Measurements from ENCODE around the gene SSH2. TPM values are rescaled to one million over a fixed set of nuclear protein-coding genes. Genes with fewer than 3 reads are reported as not detected.

SSH2 gene
- total RNA-seq, 4 donors from 2014 or later, result 20.7 to 31.1 (median 23.1) TPM

- DNase-seq (ENCODE audit: extremely low spot score), result no peak
- peak overlapping the region; percentile 42 to 57 (median 45) for H3K4me3 ChIP-seq
- H3K36me3 ChIP-seq, result peaks cover 0 to 6% (median 0%) of the 10 kb centered on the region in 4 donors
- no peaks in the 10 kb centered on the region for H3K27me3 ChIP-seq
- no peaks in the 10 kb centered on the region for H3K9me3 ChIP-seq
- WGBS, result 57% methylated on average over 42 of the region's 85 CpGs
- peak overlapping the region; percentile 42 to 70 (median 56) for H3K27ac ChIP-seq (replicated peaks in 1 of 4)
- intact Hi-C loops (cut with DNase I), result loop anchor here (10.0 kb wide), 1 partner anchor 162 kb away; no protein-coding TSS in a partner anchor
- TF ChIP-seq POLR2A (IDR thresholded peaks at IDR 0.05; ENCODE audit: low read depth) (no peak), CTCF (IDR thresholded peaks at IDR 0.05) (no peak), EP300 (IDR thresholded peaks at IDR 0.05) (no peak), POLR2AphosphoS5 (IDR thresholded peaks at IDR 0.05) (no peak)
- peaks cover 50 to 52% (median 51%) of the 10 kb centered on the region in 4 donors for H3K4me1 ChIP-seq
Observed at GRCh38 chr17:29612404-29613280, 317.4 kb downstream of the SSH2 start.

- Histone ChIP-seq H3K36me3 (peaks cover 0 to 6% (median 0%) of the 10 kb centered on the region in 4 donors), H3K4me1 (peaks cover 44 to 46% (median 45%) of the 10 kb centered on the region in 4 donors), H3K27me3 (no peaks in the 10 kb centered on the region), H3K4me3 (no peak overlapping the region), H3K27ac (replicated peaks in 1 of 4) (no peak overlapping the region), H3K9me3 (no peaks in the 10 kb centered on the region)
- intact Hi-C loops (cut with DNase I), result loop anchor here (10.0 kb wide), 1 partner anchor 163 kb away; no protein-coding TSS in a partner anchor
- TF ChIP-seq CTCF (IDR thresholded peaks at IDR 0.05), result no peak
- no peak for TF ChIP-seq EP300 (IDR thresholded peaks at IDR 0.05)
- no peak for TF ChIP-seq POLR2A (IDR thresholded peaks at IDR 0.05; ENCODE audit: low read depth)
- no peak for TF ChIP-seq POLR2AphosphoS5 (IDR thresholded peaks at IDR 0.05)
- DNase-seq (ENCODE audit: extremely low spot score), result no peak
- 97% methylated on average over 11 of the region's 12 CpGs for WGBS
Observed at GRCh38 chr17:29612094-29612403, 318.0 kb downstream of the SSH2 start.

- intact Hi-C loops (cut with DNase I), result loop anchor here (10.0 kb wide), 1 partner anchor 163 kb away; no protein-coding TSS in a partner anchor
- 99% methylated on average over 7 of the region's 11 CpGs for WGBS
- TF ChIP-seq POLR2AphosphoS5 (IDR thresholded peaks at IDR 0.05) (no peak), EP300 (IDR thresholded peaks at IDR 0.05) (no peak), POLR2A (IDR thresholded peaks at IDR 0.05; ENCODE audit: low read depth) (no peak), CTCF (IDR thresholded peaks at IDR 0.05) (no peak)
- no peak for DNase-seq (ENCODE audit: extremely low spot score)
- Histone ChIP-seq H3K27ac (replicated peaks in 1 of 4) (no peak overlapping the region), H3K4me3 (no peak overlapping the region), H3K4me1 (peaks cover 39 to 41% (median 40%) of the 10 kb centered on the region in 4 donors), H3K9me3 (no peaks in the 10 kb centered on the region), H3K27me3 (no peaks in the 10 kb centered on the region), H3K36me3 (peaks cover 0 to 6% (median 0%) of the 10 kb centered on the region in 4 donors)
Observed at GRCh38 chr17:29611351-29612093, 318.5 kb downstream of the SSH2 start.

GRCh38 chr17:29610395-29610794, 319.6 kb downstream of the SSH2 start:
- no peak overlapping the region for H3K4me3 ChIP-seq
- TF ChIP-seq POLR2A (IDR thresholded peaks at IDR 0.05; ENCODE audit: low read depth) (no peak), EP300 (IDR thresholded peaks at IDR 0.05) (no peak), CTCF (IDR thresholded peaks at IDR 0.05) (no peak), POLR2AphosphoS5 (IDR thresholded peaks at IDR 0.05) (no peak)
- intact Hi-C loops (cut with DNase I), result loop anchor here (10.0 kb wide), 1 partner anchor 164 kb away; no protein-coding TSS in a partner anchor

More at GRCh38 chr17:29610395-29610794, 319.6 kb downstream of the SSH2 start:
- WGBS, result 81% methylated on average over 3 of the region's 3 CpGs
- Histone ChIP-seq H3K27ac (replicated peaks in 1 of 4) (no peak overlapping the region), H3K4me1 (peaks cover 28 to 30% (median 29%) of the 10 kb centered on the region in 4 donors), H3K36me3 (peaks cover 0 to 6% (median 0%) of the 10 kb centered on the region in 4 donors), H3K27me3 (no peaks in the 10 kb centered on the region), H3K9me3 (no peaks in the 10 kb centered on the region)
- DNase-seq (ENCODE audit: extremely low spot score), result no peak
